Right lung (tissue), 5 donors: ENCODE data around the gene PDAP1. TPM values are rescaled to one million over a fixed set of nuclear protein-coding genes. Genes with fewer than 3 reads are reported as not detected.
"Not testable (repeated sequence)": the region's sequence is repeated elsewhere in the genome, so short reads cannot be mapped to it uniquely, and the experiment has no call there.

Experiments
- DNase-seq, 2 donors: peaks; one replicate each; pipeline ENCODE4 v3.0.0-alpha.2; 2013
- polyA plus RNA-seq, 5 donors: library from polyadenylated mRNA; unstranded; fragments of 120-200 nt; gene quantifications; one replicate each; pipeline versions ENCODE4 v1.2.1 to v1.2.3, GENCODE V29; 2013; ENCODE audit warnings: inconsistent platforms in 1 of 5, low replicate concordance in 1 of 5; ENCODE audit not compliant: insufficient read length in 5 of 5, insufficient read depth in 1 of 5

PDAP1 gene
- polyA plus RNA-seq, 5 donors: 109 to 166 (median 135) TPM

DNA sequence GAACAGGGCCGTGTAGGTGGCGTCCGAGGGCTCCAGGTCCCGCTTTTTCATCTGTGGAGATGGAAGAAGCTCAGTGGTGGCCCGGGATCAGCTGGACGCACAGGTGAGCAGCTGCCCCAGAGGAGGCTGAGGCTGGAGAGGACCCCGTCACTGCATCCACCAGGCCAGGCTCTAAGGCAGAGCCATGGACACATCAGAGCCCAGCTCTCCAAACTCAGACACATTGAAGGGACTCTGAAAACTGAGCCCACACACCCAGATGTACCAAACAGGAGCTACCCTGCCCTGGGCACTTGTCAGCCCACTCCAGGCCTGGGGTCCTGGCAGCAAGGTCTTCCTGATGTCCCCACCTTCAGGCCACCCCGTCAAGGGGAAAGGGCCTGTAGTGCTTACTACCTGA is 21.4 kb upstream of the PDAP1 start:
- DNase-seq: no peak

DNA sequence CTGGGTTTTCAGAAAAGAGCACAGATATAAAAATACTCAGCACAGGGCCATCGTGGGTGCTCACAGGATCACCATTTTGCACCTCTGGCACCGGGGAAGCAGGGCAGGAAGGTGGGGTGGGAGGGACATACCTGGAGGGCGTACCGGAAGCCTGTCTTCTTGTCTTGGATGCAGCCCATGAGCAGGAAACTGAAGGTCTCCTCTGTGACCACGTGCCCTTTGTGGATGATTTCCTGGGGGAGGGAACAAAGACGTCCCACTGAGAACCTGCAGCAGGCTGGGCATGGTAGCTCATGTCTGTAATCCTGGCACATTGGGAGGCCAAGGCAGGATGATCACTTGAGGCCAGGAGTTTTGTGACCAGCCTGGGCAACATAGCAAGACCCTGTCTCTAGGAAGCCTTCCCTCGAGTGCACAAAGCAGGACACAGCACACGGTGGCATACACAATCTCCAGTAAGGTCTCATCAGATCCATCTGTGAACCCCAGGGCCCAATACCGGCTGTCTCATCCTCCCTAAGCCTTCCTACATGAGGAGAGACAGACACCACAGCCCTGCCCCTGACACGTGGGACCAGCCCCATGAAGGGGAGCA is 20.7 kb upstream of the PDAP1 start:
- no peak for DNase-seq

DNA sequence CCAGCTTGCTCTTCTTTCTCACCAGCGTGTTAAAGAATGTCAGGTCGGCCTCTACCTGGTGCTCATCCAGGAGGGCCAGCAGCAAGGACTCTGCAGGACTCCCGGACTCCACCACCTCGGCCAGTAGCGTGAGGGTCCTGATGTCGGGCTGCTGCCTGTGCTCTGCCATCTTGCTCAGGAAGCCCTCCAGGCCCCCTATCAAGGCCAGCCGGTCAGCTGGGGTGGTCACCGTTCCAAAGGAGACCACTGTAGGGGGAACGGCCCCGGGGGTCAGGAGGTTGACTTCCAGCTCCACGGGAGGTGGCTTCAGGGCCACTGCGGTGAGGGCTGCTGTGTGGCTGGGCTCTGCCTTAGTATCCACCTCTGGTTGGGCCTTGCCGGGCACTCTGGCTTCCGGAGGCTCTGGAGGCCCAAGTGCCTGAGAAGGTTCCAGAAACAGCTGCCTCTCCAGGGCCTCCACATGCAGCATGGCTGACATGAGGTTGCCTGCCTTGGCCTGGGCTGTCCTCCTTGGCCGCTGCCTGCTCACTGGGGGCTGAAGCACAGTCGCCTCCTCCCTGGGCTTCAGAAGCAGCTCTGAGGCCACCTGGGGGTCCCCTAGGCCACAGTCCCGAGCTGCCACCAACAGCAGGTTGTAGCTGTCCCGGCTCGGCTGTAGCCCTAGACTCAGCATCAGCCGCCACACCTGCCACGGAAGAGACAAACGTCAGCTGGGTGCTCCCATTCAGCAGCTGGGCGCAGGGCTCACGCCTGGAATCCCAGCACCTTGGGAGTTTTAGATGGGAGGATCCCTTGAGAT is 16.7 kb upstream of the PDAP1 start:
- DNase-seq: no peak

DNA sequence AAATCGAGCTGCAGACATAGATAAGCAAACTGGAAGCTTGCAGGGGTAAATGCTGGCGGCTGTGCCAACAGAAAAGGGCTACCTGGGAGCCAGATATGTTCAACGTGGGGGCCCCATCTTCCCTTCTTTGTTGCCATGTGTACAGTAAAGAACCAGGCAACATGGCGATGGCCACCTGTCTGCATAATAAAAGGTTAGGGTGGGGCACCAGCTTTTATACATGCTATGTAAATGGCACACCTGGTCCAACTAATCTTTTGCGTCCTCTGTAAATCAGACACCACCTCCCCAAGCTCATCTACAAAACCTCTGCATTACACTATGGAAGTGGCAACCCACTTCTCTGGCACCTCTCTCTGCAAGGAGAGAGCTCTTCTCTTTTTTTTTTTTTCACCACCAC is 14.2 kb upstream of the PDAP1 start:
- no peak for DNase-seq

DNA sequence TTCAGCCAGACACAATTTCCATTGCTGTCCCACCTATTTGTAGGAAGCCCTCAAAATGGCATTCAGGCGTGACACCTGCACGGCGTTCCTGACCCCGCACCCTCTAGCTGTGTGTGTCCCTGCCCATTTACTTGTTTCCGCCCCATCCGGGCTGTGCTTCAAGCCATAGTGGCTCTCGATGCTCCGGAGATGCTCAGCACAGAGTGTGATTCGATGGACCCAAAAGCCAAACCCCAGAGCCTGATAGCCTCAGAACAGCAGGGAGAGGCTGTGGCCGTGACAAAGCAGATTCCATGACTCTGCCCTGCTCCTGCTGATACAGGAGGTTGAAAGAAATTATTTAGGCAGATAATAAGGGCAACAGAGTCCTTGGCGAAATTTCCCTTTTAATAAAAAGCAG is 13.8 kb upstream of the PDAP1 start:
- no peak for DNase-seq

DNA sequence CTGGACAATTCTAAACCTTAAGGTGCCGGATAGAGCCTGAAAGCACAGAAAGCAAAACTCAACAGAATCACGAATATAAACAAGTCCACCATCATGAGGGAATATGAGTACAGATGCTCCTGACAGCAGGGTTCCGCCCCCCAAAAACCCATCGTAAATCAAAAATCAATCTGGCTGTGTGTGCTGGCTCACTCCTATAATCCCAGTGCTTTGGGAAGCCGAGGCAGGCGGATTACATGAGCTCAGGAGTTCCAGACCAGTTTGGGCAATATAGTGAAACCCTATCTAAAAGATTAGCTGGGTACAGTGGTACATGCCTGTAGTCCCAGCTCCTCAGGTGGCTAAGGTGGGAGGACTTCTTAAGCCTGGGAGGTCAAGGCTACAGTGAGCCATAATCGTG is 12.6 kb upstream of the PDAP1 start:
- DNase-seq: no peak

DNA sequence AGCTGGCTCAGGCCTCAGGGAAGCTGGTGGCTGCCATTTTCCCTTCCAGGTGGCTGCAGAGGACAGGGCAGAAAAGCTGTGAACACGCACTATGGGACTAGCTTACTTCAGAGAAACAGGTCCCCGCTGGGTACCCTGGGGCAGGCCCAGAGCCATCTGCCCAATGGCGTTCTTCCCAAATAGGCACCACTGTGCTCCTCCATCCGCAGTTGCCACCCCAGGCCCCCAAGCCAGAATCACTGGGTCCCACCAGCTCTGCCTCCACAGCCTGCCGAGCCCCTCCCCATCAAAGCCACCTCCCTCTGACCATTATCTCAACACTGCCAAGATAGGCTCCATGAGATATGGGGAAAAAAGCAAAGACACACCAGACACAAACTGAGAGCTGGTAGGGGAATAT is 11.8 kb upstream of the PDAP1 start:
- DNase-seq: no peak

DNA sequence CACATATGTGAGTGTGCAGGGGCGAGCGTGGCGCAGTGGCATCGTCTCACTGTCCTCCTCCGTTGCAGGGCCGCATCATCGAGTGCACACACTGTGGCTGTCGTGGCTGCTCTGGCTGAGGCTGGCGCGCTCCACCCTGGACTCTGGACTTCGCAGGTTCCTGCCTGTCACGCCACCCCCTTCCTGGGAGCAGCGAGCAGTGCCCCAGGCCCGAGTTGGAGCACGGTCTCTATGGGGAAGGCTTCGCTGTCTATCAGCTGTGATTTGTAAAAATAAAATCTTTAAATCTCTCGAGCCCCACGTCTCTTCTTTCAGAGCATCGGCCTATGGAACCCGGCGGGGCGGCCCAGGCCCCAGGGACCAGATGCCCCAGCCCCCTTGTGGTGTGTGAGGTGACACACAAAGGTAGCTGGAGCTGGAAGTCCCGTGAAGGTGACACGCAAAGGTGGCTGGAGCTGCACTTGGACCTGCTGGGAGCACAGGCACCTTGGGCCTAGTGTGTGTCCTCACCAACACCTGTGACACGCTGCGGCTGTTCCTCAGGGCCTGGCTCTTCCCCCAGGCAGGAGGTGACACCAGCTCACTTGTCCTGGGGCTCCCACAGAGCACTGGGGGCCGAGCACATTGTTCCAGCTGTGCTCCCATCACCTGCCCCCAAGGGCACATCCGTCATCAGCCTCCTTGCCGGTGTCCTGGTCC is 11.1 kb upstream of the PDAP1 start:
- DNase-seq: no peak

DNA sequence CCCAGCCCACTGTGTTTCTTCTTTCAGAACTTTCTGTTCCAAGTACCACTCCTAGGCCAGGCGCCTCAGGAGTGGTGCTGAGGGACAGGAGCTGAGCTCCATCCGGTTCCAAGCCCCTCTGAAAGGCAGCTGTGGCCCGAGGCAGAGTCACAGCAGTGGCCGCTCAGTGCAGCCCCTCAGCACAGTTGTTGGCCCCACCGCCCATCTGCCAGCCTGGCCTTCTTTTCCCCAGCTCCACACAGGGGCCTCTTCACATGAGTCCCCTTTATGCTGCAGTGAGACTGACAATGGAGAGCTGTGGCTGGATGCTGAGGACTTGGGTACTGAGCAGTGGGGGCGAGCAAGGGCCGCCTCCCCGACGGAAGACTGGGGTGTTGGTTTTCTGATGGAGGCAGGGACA is 9.9 kb upstream of the PDAP1 start:
- DNase-seq: no peak

DNA sequence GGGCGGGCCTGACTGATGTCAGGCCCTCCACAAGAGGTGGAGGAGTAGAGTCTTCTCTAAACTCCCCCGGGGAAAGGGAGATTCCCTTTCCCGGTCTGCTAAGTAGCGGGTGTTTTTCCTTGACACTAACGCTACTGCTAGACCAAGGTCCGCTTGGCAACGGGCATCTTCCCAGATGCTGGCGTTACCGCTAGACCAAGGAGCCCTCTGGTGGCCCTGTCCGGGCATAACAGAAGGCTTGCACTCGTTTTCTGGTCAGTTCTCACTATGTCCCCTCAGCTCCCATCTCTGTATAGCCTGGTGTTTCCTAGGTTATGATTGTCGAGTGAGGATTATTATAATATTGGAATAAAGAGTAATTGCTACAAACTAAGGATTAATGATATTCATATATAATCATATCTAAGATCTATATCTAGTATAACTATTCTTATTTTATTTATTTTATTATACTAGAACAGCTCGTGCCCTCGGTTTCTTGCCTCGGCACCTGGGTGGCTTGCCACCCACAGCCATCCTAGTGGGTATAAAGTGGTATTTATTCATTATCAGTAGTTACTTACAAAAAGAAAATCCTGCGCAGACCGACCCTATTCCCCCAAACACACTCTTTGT is 7.2 kb upstream of the PDAP1 start:
- DNase-seq: not testable (repeated sequence)

DNA sequence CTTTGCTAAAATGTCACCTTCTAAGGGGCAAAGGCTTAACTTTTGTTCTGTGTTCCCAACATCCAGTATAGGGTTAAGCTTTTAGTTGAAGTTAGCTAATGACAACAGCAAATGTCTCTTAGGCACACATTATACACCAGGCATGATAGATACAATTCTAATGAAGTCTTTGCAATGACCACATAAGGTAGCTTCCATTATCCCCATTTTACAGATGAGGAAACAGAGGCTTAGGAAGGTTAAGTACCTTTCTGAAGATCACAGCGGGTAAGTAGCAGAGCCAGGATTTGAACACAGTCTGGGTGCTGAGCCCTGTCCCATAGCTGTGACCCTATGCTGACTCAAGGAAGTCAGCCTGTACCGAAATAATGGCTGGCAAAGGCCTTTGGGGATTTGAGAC is 2.2 kb upstream of the PDAP1 start:
- DNase-seq: no peak

DNA sequence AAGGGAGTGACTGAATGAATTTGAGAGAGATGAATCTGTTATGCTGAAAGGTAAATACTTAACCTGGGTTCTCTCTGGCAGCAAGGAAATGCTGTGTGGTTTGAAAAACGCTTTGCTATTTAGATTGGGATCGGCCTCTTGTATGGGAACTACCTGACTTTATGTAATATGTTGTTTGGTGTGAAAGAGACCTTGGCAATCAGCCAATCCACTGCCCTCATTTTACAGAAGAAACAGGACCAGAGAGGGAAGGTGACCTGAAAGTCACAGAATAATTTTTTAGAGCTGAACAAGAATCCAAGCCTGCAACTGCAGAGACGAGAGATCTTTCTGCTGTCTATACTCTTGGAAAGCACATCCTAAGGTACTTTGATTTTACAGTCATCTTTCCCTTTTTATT is 1.4 kb upstream of the PDAP1 start:
- DNase-seq: no peak

DNA sequence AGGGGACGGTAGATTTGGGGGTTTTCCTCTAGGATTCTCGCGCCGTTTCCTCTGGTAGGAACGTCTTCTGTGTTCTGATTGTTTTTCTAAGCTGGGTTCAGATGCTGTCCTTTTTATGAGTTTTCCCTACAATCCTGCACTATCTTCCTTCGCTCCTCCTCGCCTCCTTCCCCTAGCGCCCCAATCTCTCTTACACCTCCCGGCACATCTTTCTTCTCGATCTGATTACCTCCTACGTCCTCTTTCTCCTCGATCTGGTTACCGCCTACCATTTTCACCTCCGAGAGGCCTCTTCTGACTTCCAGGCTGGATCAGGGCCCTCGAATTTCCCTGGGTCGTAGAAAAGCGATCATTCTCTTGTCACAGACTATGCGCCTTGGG is 785 bp upstream of the PDAP1 start:
- DNase-seq: no peak

DNA sequence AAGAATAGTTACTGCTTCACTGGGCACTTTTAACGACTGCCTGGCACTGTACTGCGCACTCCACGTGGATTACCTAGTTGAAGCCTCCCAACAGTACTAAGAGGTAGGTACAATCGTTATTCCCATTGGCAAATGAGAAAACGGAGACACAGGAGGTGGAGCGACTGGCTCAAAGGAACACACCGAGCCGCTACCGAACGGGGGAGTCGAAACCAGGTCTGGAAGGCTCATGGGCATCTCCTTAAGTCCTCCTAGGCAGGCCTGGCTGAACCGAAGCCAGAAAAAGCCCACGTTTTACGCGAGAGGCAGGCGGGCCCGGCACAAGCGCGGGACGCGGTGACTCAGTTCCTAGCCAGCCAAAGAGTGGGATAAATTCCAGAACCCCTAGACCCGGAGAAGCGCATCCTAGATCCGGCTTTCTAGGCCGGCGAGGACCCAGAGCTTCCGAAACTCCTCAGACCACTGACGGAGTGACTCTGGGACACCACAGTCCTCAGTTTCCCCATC is 472 bp downstream of the PDAP1 start:
- DNase-seq: no peak

DNA sequence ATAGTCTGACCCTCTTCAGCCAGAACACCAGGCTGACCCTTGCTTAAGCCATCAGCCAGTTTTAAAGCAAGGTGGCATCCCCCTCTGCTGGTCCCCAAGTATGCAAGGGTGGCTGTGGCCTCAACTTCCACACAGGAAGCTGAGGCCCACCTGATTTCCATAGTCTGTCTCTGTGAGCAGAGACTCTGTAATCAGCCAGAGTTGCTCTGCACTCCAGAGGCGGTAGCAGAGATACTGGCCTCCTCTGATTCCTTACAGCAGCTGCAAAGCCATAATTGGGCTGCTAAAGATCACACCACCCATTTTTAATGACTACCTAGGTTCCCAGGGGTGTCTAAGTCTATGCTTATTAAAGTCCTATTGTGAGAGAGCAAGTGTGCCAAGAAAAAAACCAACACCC is 1.8 kb downstream of the PDAP1 start:
- DNase-seq: no peak

DNA sequence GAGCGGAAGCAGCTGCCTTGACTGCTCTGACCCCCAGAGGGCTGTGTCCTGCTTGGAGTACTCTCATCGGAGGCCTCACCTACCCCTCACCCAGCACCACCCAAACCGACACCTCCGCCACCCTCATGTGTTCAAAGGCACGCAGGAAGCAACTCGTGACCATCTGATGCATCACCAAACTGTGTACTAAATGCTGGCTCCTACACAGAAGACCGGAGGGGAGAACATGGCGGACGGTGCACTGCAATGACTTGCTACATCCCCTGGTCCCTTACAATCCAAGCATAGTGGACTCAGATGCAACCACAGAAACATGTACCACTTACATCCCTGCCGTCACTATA is 3.4 kb downstream of the PDAP1 start:
- DNase-seq: no peak

DNA sequence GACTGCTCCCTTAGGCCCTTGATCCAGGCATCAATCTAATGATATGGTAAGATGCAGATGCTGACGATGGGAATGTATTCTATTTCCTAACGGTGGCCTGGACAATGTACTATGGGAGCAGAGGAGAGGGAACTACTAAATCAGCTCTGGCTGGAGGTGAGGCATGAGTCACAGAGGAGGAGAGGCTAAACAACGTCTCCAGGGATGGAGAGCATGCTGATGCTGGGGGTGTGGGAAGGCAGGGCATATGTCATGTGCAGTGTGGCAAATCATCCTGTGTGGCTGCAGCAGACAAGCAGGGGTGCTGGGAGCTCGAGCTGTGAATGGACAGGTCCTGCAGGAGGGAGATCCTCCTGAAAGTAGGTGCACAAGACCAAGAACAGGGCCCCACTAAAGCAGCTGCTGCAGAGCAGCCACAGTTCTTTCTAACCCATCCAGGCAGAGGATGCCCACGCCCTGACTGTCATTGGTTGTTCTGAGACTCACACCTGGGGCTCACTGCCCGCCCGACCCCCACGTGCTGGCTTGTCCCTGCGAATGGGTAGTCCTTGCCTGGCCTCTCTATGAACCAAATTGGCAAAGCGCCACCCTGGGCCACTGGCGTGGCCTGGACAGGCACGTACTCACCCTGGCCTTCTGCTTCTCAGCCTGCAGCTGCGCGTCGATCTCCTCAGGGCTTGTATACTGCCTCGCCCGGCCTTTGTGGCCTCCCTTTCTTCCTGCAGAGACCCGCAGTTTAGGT is 4.0 kb downstream of the PDAP1 start:
- DNase-seq: no peak

DNA sequence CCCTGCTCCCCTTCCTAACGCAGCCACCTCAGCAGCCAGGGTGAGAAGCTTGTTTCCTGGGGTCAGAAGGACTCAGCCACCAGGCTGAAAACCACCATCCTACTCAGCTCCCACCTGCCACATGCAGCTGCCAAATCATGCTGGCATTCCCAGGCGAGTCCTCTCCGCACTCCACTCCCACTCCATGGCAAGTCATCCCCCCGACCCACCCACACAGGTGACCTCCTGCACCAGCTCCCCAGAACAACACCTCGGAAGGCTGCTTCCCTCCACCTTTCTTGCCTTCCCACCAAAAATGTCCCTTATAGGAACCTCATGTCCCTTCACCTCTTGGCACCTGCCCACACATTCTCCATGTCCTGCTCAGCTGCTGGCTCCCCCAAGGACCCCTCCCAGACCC is 4.6 kb downstream of the PDAP1 start:
- no peak for DNase-seq

DNA sequence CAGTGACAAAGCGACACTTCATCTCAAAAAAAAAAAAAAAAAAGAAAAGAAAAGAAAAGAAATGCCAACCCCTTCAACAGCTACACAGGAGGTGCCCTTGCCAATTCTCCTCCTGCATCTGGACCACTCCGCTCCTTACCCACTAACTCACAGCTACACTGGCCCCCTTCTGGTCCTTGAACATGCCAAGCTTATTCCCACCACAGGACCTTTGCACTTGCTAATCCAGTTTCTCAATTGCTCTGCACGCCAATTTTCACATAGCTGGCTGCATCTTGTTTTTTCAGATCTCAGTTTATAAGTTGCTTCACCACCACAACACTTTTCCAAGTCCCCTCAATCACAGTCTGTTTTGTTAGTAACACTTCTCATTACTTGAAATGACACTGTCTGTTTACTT is 5.5 kb downstream of the PDAP1 start:
- DNase-seq: no peak

DNA sequence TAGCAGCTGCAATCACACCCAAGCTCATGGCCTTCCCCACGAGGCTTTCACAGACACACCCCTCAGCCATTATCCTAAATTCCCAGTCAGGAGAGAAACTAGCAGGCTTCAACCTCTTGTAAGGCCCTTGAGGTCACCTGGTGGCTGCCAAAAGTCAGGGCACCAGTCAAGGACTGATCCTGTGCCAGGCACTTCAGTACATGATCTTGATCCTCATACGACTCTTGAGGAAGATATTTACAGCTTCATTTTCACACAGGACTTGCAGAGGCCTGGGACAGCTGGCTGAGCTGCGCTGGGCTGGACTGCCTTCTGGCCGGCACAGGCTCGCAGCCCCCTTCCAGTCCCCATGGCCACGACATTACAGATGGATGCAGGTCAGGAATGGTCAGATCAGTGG is 8.8 kb downstream of the PDAP1 start:
- DNase-seq: no peak

DNA sequence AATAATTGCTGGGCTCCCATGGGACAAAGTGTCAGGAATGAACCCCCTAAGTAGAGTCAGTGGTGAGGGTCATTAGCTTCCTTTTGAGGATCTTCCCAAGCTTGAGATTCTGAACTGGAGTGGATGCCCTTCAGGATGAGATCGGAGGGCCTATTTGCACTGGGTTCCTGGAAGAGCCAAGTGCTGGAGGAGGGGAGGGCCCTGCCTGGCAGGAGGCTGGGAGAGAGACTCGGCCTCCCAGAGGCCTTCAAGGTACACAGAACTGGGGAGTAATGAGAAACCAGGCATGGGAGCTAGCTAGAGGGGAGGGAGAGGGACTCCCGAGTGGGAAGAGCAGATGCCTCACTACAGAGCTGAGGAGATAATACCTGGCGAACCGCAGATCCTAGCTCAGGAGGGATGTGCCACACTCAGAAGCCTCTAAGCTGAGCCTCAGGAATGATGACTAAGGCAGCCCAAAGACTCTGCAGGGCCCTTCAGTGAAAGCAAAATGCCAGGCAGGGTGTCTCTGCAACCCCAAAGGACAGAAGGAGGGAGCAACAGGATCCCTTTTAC is 9.4 kb downstream of the PDAP1 start:
- DNase-seq: no peak
